ENCODE results near the gene ZBTB48.
"Not testable (repeated sequence)": the region's sequence is repeated elsewhere in the genome, so short reads cannot be mapped to it uniquely, and the experiment has no call there.

The ZBTB48 gene

DNA sequence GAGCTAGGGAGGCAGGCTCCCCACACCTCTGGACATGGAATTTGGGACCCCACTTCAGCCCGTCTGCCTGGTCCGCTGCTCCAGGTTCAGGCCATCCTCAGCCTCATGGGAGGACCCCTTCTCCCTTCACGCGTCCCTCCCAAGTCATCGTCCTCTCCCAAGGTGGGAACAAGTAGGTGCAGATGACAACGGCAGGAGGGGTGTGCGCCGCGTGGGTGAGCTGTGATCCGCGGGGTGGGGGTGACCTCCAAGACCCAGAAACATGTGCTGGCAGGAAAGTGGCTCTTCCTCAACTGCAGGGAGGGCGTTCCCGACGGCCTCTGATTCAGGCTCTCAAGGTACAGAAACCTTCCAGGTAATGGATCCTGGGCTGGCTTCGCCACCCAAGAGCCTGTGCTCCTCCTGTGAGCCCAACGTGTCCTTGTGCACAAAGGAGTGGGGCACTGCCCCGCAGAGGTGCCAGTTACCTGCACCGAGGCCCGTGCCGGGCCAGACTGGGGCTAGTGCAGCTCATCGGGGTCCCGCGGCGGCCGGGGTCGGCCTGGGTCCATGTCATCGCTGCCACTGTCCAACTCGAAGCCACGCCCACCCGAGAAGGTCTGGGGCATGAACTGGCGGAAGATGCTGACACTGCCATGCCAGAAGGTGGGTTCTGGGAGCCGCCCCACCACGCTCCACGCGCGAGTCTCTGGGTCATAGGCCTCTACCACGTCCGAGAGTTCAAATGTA, 13.2 kb downstream of the ZBTB48 start:
- DNase-seq: no peak

DNA sequence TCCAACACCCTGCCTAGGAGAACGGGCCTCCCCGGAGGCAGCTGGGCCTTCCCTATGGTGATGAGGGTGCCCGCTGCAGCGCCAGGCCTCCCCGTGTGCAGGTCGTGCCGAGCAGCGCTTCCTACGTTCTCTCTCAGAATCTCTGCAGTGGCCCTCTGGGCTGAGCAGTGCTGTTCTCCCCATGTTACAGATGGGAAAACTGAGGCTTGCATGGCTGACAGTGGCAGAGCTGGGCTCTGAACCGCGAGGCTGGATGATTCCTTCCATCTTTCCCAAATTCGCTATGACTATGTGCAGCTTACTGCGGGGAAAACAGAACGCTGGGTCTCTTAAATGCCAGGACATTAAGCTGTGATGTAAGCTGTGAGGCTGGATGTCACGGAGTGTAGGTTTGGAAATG, 14.0 kb downstream of the ZBTB48 start:
- no peak for DNase-seq

DNA sequence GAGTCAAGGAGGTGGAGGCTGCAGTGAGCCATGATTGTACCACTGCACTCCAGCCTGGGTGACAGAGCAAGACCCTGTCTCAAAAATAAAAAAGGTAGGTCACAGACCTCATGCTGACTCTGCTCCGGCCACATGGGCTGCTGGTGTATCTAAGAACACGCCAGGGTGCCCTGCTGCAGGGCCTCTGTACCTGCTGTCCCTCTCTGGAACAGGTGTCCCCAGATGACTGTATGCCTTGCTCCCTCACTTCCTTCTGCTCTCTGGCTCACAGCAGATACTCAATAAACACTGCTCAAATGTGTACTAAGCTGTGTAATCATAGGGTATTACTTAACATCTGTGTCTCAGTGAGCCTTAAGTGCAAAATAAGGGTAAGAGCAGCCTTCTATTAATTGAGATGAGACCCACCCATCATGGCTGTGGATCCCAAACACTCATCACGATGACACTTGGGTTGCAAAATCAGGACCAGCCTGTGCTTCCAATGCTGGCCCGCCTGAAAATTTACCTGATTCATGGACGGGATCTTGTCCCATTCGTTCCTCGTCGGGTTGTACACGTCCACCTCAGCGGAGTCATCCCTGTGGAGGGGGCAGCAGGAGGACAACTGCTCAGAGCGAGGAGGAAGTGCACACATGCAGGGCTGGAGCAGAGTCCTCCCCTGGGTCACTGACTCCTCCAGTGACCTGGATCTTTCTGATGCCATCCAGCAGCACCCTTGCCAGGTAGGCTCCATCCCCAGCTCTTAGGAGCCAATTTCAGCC, 15.4 kb downstream of the ZBTB48 start:
- no peak for DNase-seq

DNA sequence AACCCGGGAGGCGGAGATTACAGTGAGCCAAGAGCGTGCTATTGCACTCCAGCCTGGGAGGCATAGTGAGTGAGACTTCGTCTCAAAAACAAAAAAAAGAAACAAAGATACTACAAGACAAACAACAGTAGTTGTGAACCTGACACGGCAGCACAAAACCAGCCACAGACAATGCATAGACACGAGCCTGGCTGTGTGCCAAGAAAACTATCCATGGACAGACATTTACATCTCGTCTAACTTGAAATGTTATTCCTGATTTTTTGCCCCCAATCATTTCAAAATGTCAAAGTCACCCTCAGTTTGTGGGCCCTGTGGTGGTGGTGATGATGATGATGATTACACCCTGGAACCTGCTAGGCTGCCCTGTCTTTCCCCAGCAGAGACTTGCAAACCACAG, 16.6 kb downstream of the ZBTB48 start:
- DNase-seq: no peak

DNA sequence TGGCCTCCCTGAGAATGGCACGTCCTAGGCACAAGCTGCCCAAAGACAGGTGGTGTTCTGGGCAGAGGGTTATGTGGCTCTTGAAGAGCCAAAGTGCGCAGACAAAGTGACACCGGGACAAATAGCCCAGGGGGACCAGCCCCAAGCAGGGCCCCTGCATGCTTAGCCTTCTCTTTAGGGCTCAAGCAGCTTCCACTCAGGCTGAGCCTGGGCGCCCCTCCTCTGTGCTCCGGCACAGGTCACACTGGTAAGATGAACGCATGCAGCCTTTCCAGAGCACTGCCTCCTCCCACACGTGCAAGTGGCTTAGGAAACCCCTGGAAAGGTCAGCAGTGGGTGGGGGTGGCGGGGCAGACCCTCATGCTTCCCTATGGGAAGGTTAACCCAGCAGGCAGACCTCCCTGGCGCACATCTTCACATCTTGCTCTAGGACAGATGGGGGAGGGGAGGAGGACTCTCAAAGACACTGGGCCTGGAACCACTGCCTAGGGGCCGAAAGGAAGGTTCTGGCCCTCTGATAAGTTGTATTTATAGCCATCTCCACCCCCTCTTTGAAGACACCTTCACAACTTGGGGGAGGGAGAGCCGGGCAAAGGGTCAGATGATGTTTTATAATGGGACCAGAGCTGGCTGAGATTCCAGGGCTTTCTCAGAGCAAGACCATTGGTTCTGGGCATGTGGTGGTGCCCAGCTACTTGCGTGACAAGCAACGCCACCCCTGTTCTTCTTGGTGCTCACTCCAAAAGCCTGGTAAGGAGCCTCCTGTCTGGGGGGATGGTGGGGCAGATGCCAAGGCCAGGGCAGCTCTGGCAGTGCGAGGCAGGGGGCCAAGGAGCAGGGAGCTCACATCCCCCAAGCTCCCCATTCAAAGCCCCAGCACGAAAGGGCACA, 17.3 kb downstream of the ZBTB48 start:
- no peak for DNase-seq

DNA sequence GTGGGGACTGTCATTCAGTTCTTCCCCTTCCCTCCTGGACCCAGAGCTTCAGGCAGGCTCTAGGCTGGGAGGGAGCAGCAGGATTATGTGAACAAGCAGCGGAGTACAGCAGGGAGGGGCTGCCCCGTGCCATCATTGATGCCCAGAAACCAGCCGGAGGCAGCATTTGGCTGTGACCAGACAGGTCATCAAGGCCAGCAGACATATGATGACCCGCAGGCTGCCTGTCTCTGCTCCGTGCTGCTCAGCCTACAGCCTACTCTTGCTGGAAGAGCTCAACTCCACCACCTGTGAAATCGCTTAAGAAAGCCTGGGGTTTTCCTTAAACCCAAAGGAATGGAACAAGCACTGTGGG, 18.0 kb downstream of the ZBTB48 start:
- DNase-seq: no peak

DNA sequence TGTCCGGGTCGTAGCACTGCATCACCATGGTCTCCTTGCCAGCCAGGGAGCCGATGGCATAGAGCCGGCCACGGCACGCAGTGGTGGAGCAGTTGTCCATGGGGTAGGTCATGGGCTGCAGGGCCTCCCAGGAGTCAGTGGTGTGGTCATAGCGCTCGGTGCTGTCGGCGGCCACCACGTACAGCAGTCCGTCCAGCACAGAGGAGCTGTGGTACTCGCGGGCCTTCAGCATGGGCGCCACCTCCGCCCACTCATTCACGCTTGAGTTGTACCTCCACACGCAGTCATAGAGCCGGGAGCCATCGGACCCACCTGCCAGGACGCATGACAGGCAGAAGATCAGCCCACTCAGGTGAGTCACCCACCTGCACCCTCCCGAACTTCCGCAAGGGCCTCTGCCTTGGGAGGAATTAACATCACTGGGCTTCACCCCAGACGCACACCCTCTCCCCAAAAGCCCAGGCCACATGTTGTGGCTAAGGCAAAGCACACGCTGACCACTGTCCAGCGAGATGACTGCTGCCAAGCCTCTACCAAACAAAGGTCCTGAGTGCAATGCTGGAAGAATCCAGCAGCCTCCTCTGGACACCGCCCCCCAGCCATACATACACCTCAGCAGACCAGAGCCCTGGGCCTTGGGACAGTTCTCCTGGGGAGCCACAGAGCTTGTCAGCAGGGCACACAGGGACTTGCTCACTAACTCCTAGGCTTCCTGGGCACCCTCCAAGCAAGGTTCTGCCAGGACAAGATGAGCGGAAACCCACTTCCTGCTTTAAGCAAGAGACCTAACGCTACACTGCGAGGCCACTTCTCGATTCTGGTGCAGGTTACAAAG, 19.6 kb downstream of the ZBTB48 start:
- DNase-seq: peak; percentile 23

DNA sequence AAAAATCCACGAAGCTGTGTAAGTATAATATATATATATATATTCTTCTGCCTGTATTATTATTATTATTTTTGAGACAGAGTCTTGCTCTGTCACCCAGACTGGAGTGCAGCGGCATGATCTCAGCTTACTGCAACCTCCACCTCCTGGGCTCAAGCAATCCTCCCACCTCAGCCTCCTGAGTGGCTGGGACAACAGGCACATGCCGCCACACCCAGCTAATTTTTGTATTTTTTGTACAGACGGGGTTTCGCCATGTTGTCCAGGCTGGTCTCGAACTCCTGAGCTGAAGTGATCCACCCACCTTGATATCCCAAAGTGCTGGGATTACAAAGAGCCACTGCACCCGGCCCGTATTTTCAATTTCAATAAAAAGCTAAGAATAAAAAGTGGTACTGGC, 20.2 kb downstream of the ZBTB48 start:
- not testable (repeated sequence) for DNase-seq

DNA sequence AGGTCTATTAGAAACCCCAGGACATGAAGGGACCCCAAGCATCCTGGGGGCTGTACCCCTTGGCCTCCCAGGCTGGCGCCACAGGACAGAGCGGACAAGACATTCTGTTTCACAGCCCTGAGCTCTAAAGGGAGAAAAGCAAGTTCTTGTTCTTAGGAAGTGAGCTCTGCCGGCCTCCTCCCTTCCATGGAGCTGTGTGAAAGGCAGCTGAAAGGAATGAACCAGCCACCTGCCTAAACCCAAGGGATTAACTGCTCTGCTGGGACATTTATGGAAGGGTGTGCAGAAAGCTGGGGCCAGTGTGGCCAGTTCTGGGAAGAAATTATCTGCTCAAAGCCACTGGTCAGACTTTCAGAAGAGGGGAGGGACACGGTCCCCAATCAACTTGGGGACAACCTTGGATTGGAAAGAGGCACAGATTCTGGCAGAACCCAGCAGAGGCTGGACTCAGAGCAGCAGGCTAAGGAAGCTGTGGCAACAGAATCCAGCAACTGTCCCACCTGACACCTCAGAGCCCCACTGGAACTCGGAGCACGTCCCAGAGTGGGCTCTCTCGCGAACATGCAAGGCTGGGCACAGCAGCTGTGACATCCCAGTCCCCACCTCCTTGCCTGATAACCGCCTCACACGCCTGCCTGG, 20.7 kb downstream of the ZBTB48 start:
- DNase-seq: no peak

DNA sequence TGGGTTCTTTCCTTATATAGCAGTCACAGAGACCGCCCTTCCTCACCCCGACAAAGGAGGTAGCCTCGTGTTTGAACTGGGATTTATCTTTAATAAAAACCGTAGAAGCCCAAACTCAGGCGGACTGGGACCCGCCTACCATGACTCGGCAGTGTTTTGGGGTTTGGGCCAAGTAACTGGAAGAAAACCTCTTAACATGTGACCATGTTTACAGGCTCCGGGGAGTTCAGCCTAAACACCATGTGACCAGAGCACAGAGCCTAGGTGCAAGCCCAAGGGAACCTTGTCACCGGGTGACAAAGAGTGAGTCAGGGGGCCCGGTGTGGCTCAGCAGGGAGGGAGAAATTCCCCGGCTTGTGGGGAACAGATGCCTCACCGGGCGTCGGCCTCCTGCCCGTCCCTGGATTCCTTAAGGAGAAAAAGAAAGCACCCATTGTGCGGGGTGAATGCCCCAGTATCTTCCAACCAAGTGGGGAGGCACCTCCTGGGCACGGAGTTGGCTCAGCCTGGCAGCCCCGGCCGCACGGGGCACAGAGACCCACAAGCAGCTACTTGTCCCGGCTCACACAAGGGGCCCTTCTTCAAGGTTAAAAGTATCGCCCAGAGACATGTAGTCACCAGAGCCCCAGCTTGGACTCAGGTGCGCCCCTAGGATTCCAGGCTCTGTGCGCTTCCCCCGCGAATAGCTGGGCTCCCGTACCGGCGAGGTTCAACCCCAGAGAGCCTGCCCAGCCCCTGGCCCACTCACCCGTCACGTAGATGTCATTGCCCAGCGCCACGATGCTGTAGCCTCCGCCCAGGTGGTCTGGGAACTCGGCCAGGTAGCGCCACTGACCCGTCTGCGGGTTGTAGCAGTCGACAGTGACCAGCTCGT, 21.5 kb downstream of the ZBTB48 start:
- DNase-seq: peak; percentile 42

DNA sequence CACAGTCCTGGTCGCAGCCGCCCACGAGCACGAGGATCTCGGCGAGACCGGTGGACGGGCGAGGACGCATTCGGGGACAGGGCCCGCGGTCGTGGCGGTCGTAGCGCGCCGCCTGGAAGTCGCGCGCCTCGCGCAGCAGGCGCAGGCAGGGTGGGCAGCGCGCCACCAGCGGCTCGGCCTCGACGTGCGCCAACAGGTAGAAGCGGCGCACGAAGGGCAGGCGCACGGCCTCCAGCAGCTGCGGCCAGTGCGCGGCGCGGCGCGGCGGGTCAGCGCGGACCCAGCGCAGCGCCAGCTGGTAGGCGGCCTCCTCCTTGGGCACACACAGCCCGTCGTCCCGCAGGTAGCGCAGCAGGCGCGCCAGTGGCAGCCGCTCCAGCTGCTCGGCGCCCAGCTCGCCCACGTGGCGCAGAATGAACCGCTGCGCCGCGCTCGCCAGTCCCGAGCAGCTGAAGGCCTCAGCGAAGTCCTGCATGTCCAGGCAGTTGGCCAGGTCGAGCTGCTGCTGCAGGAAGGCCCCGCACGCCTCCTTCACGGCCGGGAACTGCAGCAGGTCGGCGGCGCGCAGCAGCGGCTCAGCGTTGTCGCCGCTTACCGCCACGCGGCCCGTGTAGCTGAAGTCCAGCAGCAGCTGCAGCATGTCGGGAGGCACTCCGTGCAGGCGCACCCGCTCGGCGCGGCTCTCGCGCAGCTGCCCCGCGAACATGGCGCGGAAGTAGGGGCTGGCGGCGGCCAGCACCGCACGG, 22.3 kb downstream of the ZBTB48 start:
- no peak for DNase-seq

DNA sequence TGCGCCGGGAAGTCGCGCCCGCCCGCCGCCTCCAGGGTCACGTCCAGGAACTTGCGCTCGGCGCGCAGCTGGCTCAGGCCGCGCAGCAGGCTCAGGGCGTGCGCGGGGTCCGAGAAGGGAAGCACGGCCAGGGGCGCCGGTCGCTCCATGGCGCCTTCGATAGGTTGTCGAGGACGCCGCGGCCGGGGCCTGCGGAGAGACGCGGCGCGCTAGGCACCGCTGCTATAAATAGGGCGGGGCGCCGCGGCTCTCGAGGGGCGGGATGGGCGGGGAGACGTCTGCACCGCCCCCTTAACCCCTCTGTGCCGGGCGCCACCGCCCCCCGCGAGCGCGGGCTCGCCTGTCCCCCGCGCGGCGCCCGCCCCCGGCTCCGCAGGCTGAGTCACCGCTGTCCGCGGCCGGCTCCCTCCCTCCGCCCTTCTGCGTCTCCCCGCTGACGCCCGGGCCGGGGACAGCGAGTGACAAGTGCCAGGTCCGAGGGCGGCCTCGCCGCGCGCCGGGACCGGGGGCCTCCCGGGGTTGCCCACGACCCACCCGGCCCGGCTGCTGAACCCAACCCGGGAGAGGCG, 23.0 kb downstream of the ZBTB48 start, which contains the start of gene KLHL21:
KLHL21 (minus strand) TSS at position 201 of the 569 bp plus-strand sequence; CDS start at position 149, 52 bp downstream.
- peak; percentile 76 for DNase-seq

DNA sequence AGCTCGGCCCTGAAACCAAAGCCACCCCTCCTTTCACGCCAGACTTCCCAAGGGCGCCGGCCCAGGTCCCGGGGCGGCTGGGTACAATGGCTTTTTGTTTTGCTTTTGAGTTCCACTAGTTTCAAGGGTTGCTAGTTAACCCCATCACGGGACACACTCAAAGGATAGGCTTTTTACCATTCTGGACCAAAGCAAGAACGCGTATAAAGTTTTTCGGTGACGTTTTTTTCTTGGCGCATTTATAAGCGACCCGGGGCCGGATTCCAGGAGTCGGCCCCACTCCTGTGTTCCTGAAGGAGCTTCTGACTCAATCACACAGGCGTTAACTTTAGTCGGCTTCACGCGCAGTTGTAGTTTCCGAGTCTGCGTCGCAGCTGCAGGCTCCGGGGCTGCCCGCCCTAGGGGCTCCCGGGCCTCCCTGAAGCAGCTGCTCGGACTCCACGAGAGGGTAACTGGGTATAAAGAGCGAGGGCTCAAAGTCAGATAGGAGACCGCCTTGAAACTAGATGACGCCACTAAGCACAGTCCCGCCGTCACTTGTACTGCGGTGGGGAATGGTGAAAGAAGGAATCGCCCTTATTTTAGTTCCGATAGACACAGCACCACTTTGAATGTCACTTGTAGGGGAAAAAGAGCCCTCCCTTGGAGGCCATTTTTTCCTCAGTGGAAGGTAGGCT, 23.6 kb downstream of the ZBTB48 start:
- DNase-seq: peak; percentile 51

DNA sequence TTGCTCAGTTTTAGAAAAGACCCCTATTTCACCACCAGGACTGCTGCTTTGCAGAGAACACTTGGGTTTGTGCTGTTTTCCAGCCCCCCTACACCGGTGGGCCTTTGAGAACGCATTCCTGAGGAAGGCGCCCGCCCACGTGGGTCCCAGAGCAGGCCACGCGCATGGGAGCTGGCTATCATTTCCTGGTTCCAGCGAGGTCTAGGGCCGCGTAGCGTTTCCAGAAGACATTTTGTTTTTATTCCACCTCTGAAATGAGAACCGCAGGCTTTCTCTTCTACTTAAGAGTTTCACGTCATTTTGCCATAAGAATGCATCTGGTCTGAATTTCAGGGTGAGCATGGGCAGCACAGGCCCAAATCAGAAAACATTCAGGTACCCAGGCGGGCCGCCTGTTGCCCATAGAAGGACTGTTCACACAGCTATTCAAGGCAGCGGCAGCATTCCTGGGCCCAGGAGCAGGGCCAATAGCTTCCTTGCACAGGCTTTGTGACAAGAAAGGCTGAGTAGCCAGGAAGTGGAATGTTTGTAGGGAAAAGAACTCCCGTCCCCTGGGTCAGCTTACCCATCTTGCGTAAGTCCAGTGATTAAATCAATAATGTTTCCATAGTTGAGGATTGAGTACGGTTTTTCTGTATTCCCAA, 24.2 kb downstream of the ZBTB48 start:
- DNase-seq: no peak

DNA sequence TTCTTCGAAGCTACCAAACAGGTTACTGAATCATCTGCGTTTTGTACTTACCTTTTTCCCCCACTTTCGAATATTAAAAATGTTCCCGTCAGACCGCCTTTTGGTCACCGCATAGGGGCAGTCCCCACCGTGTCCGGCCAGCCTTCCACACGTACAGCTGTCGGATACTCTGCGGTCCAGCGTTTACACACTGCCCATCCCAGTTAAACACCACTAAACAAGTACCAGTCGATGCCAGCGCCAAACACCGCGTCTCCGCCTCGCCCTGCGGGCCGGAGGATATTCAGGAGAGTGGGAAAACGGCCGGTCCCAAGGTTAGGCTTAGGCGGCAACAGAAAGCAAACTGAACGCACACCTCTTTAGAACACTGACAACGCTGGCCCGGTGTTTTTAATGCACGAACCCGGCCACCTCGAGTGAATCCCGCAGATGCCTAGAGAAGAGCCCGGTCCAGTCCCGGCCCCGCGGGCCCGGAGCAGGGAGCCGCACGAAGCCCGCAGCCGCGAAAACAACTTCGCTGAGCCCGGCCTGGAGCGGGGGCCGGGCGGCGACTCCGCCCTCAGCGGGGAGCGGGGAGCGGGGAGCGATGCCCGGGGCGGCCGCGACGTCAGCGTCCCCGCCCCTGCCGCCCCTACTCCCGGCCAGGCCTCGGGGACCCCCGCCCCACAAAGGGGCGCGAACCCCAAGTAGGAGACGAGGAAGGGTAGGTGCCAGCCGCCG, 33.0 kb downstream of the ZBTB48 start:
- DNase-seq: peak; percentile 27

DNA sequence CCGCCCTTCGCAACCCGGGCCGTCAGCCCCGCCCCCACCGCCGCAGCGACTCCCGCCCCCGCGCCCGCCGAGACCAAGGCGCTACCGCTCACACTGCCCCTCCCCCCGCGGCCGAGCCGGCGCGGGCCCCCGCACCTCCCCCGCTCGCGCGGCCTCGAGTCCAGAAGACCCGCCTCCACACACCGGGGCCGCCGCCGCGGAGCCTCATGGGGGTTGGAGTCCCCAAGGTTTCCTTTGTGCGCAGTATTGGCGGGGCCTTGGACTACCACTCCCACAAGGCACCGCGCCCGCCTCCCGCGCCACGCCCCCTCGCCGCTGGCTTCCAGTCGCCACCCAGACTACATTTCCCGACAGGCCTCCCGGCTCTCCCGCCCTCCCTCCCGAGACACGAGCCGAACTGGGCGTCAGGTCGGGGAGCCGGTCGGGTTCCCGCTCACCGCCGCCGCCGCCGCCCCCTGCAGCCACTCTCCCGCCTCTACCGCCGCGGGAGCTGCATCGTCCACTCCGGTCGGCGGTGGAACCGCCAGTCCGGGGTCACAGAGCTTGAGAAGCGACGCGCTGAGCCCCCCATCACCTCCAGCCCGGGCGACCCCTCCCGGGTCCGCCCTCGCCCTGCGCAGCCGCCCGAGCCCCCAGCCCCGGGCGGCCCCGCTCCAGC, 33.7 kb downstream of the ZBTB48 start, which contains the start of gene PHF13:
PHF13 (plus strand) TSS at position 371 of the 658 bp plus-strand sequence. CDS start 336 bp downstream, outside the sequence.
- DNase-seq: peak; percentile 92

Measured in KG1 (cell line).